Keratinocyte (primary cell): ENCODE results near the gene ACVR1B.

Experiments used
- EZH2 ChIP-seq: IDR thresholded peaks from one replicate; pipeline ENCODE4 v1.6.1; 2012; ENCODE audit warnings: inconsistent platforms, mild to moderate bottlenecking, low read length, moderate library complexity
- TF ChIP-seq, protein P1 (sequence below), 3 experiments: IDR thresholded peaks in 1 of 3; conservative IDR thresholded peaks in 1 of 3; optimal IDR thresholded peaks in 1 of 3; 2 replicates in 2 of 3; 3 replicates in 1 of 3; pipeline versions ENCODE3 to v1.5.1; 2011; ENCODE audit warnings: low read length in 3 of 3, mild to moderate bottlenecking in 3 of 3, moderate library complexity in 2 of 3, control low read depth in 1 of 3, inconsistent platforms in 1 of 3; ENCODE audit not compliant: insufficient read depth in 2 of 3; ENCODE audit errors: extremely low read depth in 1 of 3

DNA sequence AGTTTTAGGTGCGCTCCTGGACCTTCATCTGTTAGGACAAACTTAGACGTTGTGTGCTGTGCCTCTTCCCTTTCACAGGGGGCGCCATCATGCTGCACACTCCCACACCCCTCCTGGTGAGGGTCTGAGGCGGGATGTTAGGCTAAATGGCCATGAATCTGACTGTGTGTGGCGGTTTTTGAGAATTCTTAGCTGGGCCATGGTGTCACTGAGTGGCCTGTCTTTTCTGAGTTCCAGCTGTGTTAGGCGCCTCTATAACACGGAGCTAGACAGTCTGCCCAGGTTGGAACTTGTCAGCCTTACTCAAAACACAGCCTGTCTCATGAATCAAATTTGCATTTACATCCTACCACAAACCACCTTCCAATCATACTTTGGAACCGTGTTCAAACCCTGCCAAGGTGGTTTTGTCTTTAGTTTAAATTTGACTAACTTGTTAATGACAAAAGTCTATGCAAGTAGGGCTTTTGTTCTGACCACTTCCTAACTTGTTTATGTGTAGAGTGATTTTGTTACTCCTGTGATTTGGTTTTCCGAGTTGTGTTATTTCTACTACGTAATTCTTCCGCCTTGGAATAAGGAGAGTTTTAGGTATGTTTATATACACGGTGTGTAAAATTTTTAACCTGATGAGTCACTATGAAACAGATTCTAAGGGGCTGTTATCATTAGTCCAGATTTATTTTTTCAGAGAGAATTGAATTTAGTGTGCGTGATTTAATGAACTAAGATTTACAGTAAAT is 19.6 kb downstream of the ACVR1B start:
- TF ChIP-seq, protein P1, sequence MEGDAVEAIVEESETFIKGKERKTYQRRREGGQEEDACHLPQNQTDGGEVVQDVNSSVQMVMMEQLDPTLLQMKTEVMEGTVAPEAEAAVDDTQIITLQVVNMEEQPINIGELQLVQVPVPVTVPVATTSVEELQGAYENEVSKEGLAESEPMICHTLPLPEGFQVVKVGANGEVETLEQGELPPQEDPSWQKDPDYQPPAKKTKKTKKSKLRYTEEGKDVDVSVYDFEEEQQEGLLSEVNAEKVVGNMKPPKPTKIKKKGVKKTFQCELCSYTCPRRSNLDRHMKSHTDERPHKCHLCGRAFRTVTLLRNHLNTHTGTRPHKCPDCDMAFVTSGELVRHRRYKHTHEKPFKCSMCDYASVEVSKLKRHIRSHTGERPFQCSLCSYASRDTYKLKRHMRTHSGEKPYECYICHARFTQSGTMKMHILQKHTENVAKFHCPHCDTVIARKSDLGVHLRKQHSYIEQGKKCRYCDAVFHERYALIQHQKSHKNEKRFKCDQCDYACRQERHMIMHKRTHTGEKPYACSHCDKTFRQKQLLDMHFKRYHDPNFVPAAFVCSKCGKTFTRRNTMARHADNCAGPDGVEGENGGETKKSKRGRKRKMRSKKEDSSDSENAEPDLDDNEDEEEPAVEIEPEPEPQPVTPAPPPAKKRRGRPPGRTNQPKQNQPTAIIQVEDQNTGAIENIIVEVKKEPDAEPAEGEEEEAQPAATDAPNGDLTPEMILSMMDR (optimal IDR thresholded peaks at IDR 0.05 in 1 of 3, IDR thresholded peaks at IDR 0.05 in 1 of 3, conservative IDR thresholded peaks at IDR 0.05 in 1 of 3; ENCODE audit: extremely low read depth in 1 of 3, insufficient read depth in 2 of 3, low read length in 3 of 3): peak; percentile 80 to 86 (median 86)
- TF ChIP-seq EZH2: no peak
